HepG2 (cell line): Measurements from ENCODE around the gene FRS2. TPM values are rescaled to one million over a fixed set of nuclear protein-coding genes. Genes with fewer than 3 reads are reported as not detected.

Experiments
- ATAC-seq: fragments of 200-7000 bp; cut with Tn5 transposase; 3 replicates; pipeline ENCODE4 v1.9.1; 2020; ENCODE audit warnings: mild to moderate bottlenecking, moderate library complexity
- BruUV-seq: library from RNA; stranded (reverse); fragments of 400-500 nt; replicated peaks from 2 replicates; lab custom pipeline; 2021; lab: Mats Ljungman, UMichigan
- CTCF ChIA-PET: fragments of 300-600 bp; formaldehyde crosslinking; extraction: SDS; loops from one replicate; lab custom pipeline; 2021; ENCODE audit warnings: low total read pairs, inconsistent platforms, low intra/inter-chr PET ratio; lab: Yijun Ruan, JAX
- POLR2A ChIA-PET: fragments of 350-600 bp; sonication (Branson Sonifier 250); formaldehyde crosslinking; loops from one replicate; lab custom pipeline; 2020; ENCODE audit warnings: antibody characterized with exemption, inconsistent platforms; lab: Yijun Ruan, JAX
- DNase-seq: peaks from one replicate; pipeline ENCODE4 v3.0.0-alpha.2; 2015; ENCODE audit warnings: low spot score
- FAIRE-seq: peaks from 3 replicates; lab custom pipeline; 2011; peaks lifted over from hg19 to GRCh38; lab: Jason Lieb, UNC
- H2AFZ ChIP-seq: one replicate; pipeline ENCODE4 v1.6.1; 2011; ENCODE audit warnings: low read length, inconsistent platforms
- H3K27ac ChIP-seq: fragments of 300-600 bp; 3 replicates; pipeline ENCODE4 v1.8.0; 2011; ENCODE audit warnings: mixed run types, mild to moderate bottlenecking, mixed read lengths, low read length, inconsistent platforms; ENCODE audit not compliant: insufficient read depth; ENCODE audit errors: extremely low read length
- H3K27me3 ChIP-seq, 2 experiments: fragments of 200-600 bp in 1 of 2; 2 replicates in 1 of 2; 3 replicates in 1 of 2; pipeline versions ENCODE4 v1.6.0 to v1.8.0; 2011; ENCODE audit warnings: low read length in 2 of 2, mild to moderate bottlenecking in 2 of 2, moderate library complexity in 2 of 2, inconsistent platforms in 1 of 2; ENCODE audit not compliant: insufficient read depth in 2 of 2, control insufficient read depth in 1 of 2
- H3K36me3 ChIP-seq, 2 experiments: fragments of 200-600 bp in 1 of 2; replicated peaks in 1 of 2; 2 replicates in 1 of 2; 3 replicates in 1 of 2; pipeline versions ENCODE4 v1.5.1 to v1.8.0; 2011; ENCODE audit warnings: low read length in 2 of 2, inconsistent platforms in 1 of 2; ENCODE audit not compliant: insufficient read depth in 2 of 2, control insufficient read depth in 1 of 2
- H3K4me1 ChIP-seq: 2 replicates; pipeline ENCODE4 v1.5.1; 2012; ENCODE audit warnings: low read length, inconsistent platforms; ENCODE audit not compliant: insufficient read depth
- H3K4me2 ChIP-seq: 2 replicates; pipeline ENCODE4 v1.6.0; 2011; ENCODE audit warnings: low read depth, low read length, inconsistent platforms
- H3K4me3 ChIP-seq, 3 experiments: fragments of 200-600 bp in 1 of 3; sonication (generic), shearing (Covaris generic) in 1 of 3; replicated peaks in 1 of 3; 2 replicates each; pipeline ENCODE4 v1.5.1; 2011 to 2016; ENCODE audit warnings: low read length in 3 of 3, inconsistent platforms in 2 of 3, low read depth in 2 of 3, mild to moderate bottlenecking in 2 of 3, control low read depth in 1 of 3, mixed read lengths in 1 of 3; ENCODE audit not compliant: insufficient read depth in 1 of 3
- H3K79me2 ChIP-seq: one replicate; pipeline ENCODE4 v1.6.1; 2011; ENCODE audit warnings: low read length, inconsistent platforms; ENCODE audit not compliant: insufficient read depth
- H3K9ac ChIP-seq: 2 replicates; pipeline ENCODE4 v1.6.0; 2011; ENCODE audit warnings: mild to moderate bottlenecking, low read depth, low read length, inconsistent platforms; ENCODE audit not compliant: insufficient read depth
- H3K9me3 ChIP-seq: 2 replicates; pipeline ENCODE4 v1.5.1; 2012; ENCODE audit warnings: mild to moderate bottlenecking, low read length
- H4K20me1 ChIP-seq: 2 replicates; pipeline ENCODE4 v1.6.0; 2011; ENCODE audit warnings: inconsistent platforms, mild to moderate bottlenecking, low read length, moderate library complexity; ENCODE audit not compliant: insufficient read depth
- HES4 ChIP-seq: sonication (generic); formaldehyde crosslinking; IDR thresholded peaks from 2 replicates; pipeline ENCODE4 v1.9.0; 2021; ENCODE audit warnings: mild to moderate bottlenecking, missing genetic modification reagents, borderline replicate concordance
- HHEX ChIP-seq: IDR thresholded peaks from 2 replicates; pipeline ENCODE4 v1.6.1; 2016; ENCODE audit warnings: control low read depth
- IRF9 ChIP-seq: sonication (generic); formaldehyde crosslinking; IDR thresholded peaks from 2 replicates; pipeline ENCODE4 v1.8.0; 2022; ENCODE audit warnings: missing genetic modification reagents, mild to moderate bottlenecking, borderline replicate concordance
- JUNB ChIP-seq: sonication (generic); formaldehyde crosslinking; IDR thresholded peaks from 2 replicates; pipeline ENCODE4 v1.8.0; 2022; ENCODE audit warnings: missing genetic modification reagents, mild to moderate bottlenecking, borderline replicate concordance
- KDM6A ChIP-seq: IDR thresholded peaks from 2 replicates; pipeline ENCODE4 v1.6.1; 2016; ENCODE audit warnings: low read depth
- KLF11 ChIP-seq: IDR thresholded peaks from 2 replicates; pipeline ENCODE4 v1.6.1; 2016; ENCODE audit warnings: missing compliant biosample characterization
- KLF13 ChIP-seq: sonication (generic); formaldehyde crosslinking; IDR thresholded peaks from 2 replicates; pipeline ENCODE4 v1.4.0; 2020; ENCODE audit warnings: mild to moderate bottlenecking, missing genetic modification reagents
- MAFF ChIP-seq: IDR thresholded peaks from 2 replicates; pipeline ENCODE4 v1.6.1; 2011; ENCODE audit warnings: low read depth, low read length, improper control_type of control experiment
- MEF2D ChIP-seq: sonication (generic); formaldehyde crosslinking; IDR thresholded peaks from 2 replicates; pipeline ENCODE4 v1.5.1; 2020; ENCODE audit warnings: mild to moderate bottlenecking, missing genetic modification reagents
- MIER2 ChIP-seq: IDR thresholded peaks from 2 replicates; pipeline ENCODE4 v1.6.1; 2016; ENCODE audit warnings: missing biosample characterization, missing genetic modification reagents
- NFATC3 ChIP-seq: sonication (generic); formaldehyde crosslinking; IDR thresholded peaks from 2 replicates; pipeline ENCODE4 v1.5.1; 2020; ENCODE audit warnings: mild to moderate bottlenecking, missing genetic modification reagents
- NKX3-1 ChIP-seq: sonication (generic); formaldehyde crosslinking; IDR thresholded peaks from 2 replicates; pipeline ENCODE4 v1.5.0; 2020; ENCODE audit warnings: missing genetic modification reagents
- PAX8 ChIP-seq: sonication (generic); formaldehyde crosslinking; IDR thresholded peaks from 2 replicates; pipeline ENCODE4 v1.8.0; 2022; ENCODE audit warnings: mild to moderate bottlenecking, missing genetic modification reagents, borderline replicate concordance
- RFXAP ChIP-seq: sonication (generic); formaldehyde crosslinking; IDR thresholded peaks from 2 replicates; pipeline ENCODE4 v1.4.0; 2020; ENCODE audit warnings: missing genetic modification reagents, borderline replicate concordance
- SATB2 ChIP-seq: sonication (generic); formaldehyde crosslinking; IDR thresholded peaks from 2 replicates; pipeline ENCODE4 v1.5.0; 2020; ENCODE audit warnings: missing genetic modification reagents
- SP2 ChIP-seq: sonication (generic); formaldehyde crosslinking; IDR thresholded peaks from 2 replicates; pipeline ENCODE4 v1.5.1; 2020; ENCODE audit warnings: mild to moderate bottlenecking, missing genetic modification reagents
- TERF1 ChIP-seq: sonication (generic); formaldehyde crosslinking; IDR thresholded peaks from 2 replicates; pipeline ENCODE4 v1.8.0; 2022; ENCODE audit warnings: mild to moderate bottlenecking, missing genetic modification reagents, moderate library complexity
- ZNF225 ChIP-seq: sonication (generic); formaldehyde crosslinking; IDR thresholded peaks from 2 replicates; pipeline ENCODE4 v1.4.0; 2020; ENCODE audit warnings: mild to moderate bottlenecking, missing genetic modification reagents
- ZNF343 ChIP-seq: sonication (generic); formaldehyde crosslinking; IDR thresholded peaks from 2 replicates; pipeline ENCODE4 v1.4.0; 2020; ENCODE audit warnings: mild to moderate bottlenecking, missing genetic modification reagents
- ZNF484 ChIP-seq: sonication (generic); formaldehyde crosslinking; IDR thresholded peaks from 2 replicates; pipeline ENCODE4 v1.5.1; 2020; ENCODE audit warnings: mild to moderate bottlenecking, low read depth, missing genetic modification reagents, borderline replicate concordance
- ZNF580 ChIP-seq: IDR thresholded peaks from 2 replicates; pipeline ENCODE4 v1.6.1; 2016; ENCODE audit warnings: low read depth, borderline replicate concordance
- ZNF674 ChIP-seq: sonication (generic); formaldehyde crosslinking; IDR thresholded peaks from 2 replicates; pipeline ENCODE4 v1.5.0; 2020; ENCODE audit warnings: low read depth, mild to moderate bottlenecking, missing genetic modification reagents
- ZZZ3 ChIP-seq: sonication (generic); formaldehyde crosslinking; IDR thresholded peaks from 2 replicates; pipeline ENCODE4 v1.4.0; 2020; ENCODE audit warnings: missing genetic modification reagents, mild to moderate bottlenecking, borderline replicate concordance
- WGBS: methylation state at CpG from one replicate; pipeline ENCODE4 v1.1.6; 2017; ENCODE audit warnings: low lambda C conversion rate; 5-methylcytosine and 5-hydroxymethylcytosine counted together
- in situ Hi-C: cut with HindIII; loops from 2 replicates; pipeline ENCODE4 v1.10.0; 2017; ENCODE audit warnings: low pct_unique_long_range_greater_than_20kb; ENCODE audit not compliant: extremely low pct_ligation_motif_present
- intact Hi-C: fragments of 100-400 bp; cut with micrococcal nuclease; formaldehyde crosslinking; loops from one replicate; pipeline ENCODE4 v1.10.0; 2022; ENCODE audit not compliant: unreplicated experiment
- polyA plus RNA-seq, 8 experiments: library from polyadenylated mRNA; depleted of rRNA in 3 of 8; stranded (reverse) in 7 of 8; unstranded in 1 of 8; fragments of >200 nt; fragmentation: Illumina TruSeq in 4 of 8; extraction: Trizol in 4 of 8; gene quantifications; 2 replicates each; pipeline versions ENCODE4 v1.2.1 to v1.2.3, GENCODE V29; 2011 to 2016; ENCODE audit warnings: low read depth in 4 of 8, missing spikeins in 1 of 8, mixed read lengths in 1 of 8; ENCODE audit not compliant: insufficient read depth in 1 of 8
- total RNA-seq, 5 experiments: library from RNA; depleted of rRNA; stranded (reverse); fragments of >200 nt; fragmentation: Illumina TruSeq; extraction: Trizol; gene quantifications; 2 replicates each; pipeline ENCODE4 v1.2.3, GENCODE V29; 2016; ENCODE audit warnings: low read depth in 1 of 5

Gene FRS2
- total and polyA plus RNA-seq, 2 of the 13 experiments (the other 11 are each of a cell fraction or from before 2014, with no cell fraction given): 8.3 to 16.8 TPM

DNA sequence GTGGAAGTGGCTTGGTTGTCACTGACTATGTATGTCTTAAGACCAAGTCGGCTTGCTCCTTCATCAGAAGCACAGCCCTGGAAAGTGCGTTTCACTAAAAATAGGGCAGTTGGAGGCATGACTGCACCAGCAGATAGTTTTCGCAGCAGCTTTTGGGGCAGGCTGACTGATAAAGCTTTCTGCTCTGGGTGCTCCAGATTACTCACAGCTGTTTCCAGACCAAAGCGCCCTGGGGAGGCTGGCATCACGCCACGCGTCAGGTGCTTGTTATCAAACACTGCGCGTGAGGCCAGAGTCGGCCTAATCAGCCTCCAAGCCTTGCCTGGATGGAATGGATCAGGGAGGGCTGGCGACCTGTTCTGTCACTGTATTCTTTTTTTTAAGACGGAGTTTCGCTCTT is 153.8 kb downstream of the FRS2 start (continued):
- TF ChIP-seq KDM6A (CRISPR knock-in tag) (no peak), KLF13 (CRISPR knock-in tag) (no peak), ZNF674 (CRISPR knock-in tag) (no peak), ZNF580 (CRISPR knock-in tag) (no peak), HHEX (no peak)

- no TSS peak for BruUV-seq
- POLR2A ChIA-PET: no interaction called here
- H3K79me2 ChIP-seq: no peaks in the 10 kb centered on the region
- 0 out of 5 replicates have a peak, but pooled peaks cover 0 to 6% of the 10 kb centered on the region in 2 experiments for H3K27me3 ChIP-seq
- no peak overlapping the region for H3K4me2 ChIP-seq
- no peaks in the 10 kb centered on the region for H3K36me3 ChIP-seq
- H4K20me1 ChIP-seq: no peaks in the 10 kb centered on the region
- no peak overlapping the region for H3K4me3 ChIP-seq
- FAIRE-seq (no peak), DNase-seq (no peak), ATAC-seq (no peak)
- intact Hi-C loops (no loop called here), in situ Hi-C loops (no loop called here)
- H3K4me1 ChIP-seq: peaks cover 7% of the 10 kb centered on the region
- H3K9ac ChIP-seq: no peak overlapping the region
- 53% methylated on average over 8 of the region's 8 CpGs for WGBS
- H3K9me3 ChIP-seq: no peaks in the 10 kb centered on the region
- CTCF ChIA-PET: no interaction called here
- no peak overlapping the region for H2AFZ ChIP-seq
- no peak overlapping the region for H3K27ac ChIP-seq
- no peak for TF ChIP-seq IRF9
- TF ChIP-seq SP2 (CRISPR knock-in tag): no peak
- no peak for TF ChIP-seq SATB2
- no peak for TF ChIP-seq NFATC3 (CRISPR knock-in tag)
- TF ChIP-seq MAFF: no peak
- TF ChIP-seq JUNB: no peak
- no peak for TF ChIP-seq MIER2 (CRISPR knock-in tag)
- no peak for TF ChIP-seq RFXAP (CRISPR knock-in tag)
- no peak for TF ChIP-seq ZNF343 (CRISPR knock-in tag)
- TF ChIP-seq MEF2D (CRISPR knock-in tag): no peak
- no peak for TF ChIP-seq KLF11 (CRISPR knock-in tag)
- TF ChIP-seq NKX3-1: no peak
- TF ChIP-seq PAX8 (CRISPR knock-in tag): no peak
- no peak for TF ChIP-seq HES4 (CRISPR knock-in tag)
- no peak for TF ChIP-seq ZNF225 (CRISPR knock-in tag)
- TF ChIP-seq ZZZ3 (CRISPR knock-in tag): no peak
- TF ChIP-seq TERF1 (CRISPR knock-in tag): no peak
- no peak for TF ChIP-seq ZNF484 (CRISPR knock-in tag)
Observed at GRCh38 chr12:69627501-69627900, 157.3 kb downstream of the FRS2 start.
